Gastroesophageal sphincter (tissue), 3 donors: ENCODE measurements around the gene ALPI.

Experiments
- EP300 ChIP-seq: sonication (generic); formaldehyde crosslinking; IDR thresholded peaks from one replicate; pipeline ENCODE4 v1.6.1; 2017; ENCODE audit warnings: antibody characterized with exemption, mild to moderate bottlenecking
- POLR2A ChIP-seq, 2 donors: fragments of 450-650 bp; IDR thresholded peaks; one replicate each; pipeline ENCODE4 v1.6.1; 2017; ENCODE audit warnings: antibody characterized with exemption in 2 of 2, mild to moderate bottlenecking in 2 of 2, moderate library complexity in 1 of 2
- POLR2AphosphoS5 ChIP-seq: sonication (generic); formaldehyde crosslinking; IDR thresholded peaks from one replicate; pipeline ENCODE4 v1.6.1; 2017; ENCODE audit warnings: antibody characterized with exemption
- TF ChIP-seq, protein P1 (sequence below), 4 experiments: fragments of 200-600 bp in 2 of 4; fragments of 450-650 bp in 2 of 4; sonication (generic) in 1 of 4; IDR thresholded peaks; one replicate each; pipeline ENCODE4 v1.5.1; 2017 to 2019; ENCODE audit warnings: antibody characterized with exemption in 4 of 4, mild to moderate bottlenecking in 2 of 4, moderate library complexity in 2 of 4

DNA sequence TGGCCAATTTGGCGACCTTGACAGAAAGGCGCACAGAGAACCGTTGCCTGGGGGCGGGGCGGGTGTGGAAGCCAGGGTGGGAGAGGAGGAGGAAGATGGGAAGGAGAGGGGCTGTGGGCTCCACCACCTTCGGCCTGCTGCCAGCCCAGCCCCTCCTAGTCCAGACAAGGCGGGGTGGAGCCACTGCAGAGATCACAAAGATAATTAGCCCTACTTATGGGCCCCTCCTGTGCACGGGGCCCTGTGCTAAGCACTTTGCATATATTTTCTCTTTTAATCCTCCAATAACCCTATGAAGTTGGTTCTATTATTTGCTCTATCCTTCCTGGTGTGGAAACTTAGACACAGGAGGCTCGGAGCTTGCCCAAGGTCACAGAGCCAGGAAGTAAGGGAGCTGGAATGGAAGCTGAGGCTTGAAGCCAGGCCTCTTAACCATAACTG lies 45.4 kb downstream of the ALPI start:
- no peak for TF ChIP-seq POLR2A (IDR thresholded peaks at IDR 0.05)
- TF ChIP-seq, protein P1, sequence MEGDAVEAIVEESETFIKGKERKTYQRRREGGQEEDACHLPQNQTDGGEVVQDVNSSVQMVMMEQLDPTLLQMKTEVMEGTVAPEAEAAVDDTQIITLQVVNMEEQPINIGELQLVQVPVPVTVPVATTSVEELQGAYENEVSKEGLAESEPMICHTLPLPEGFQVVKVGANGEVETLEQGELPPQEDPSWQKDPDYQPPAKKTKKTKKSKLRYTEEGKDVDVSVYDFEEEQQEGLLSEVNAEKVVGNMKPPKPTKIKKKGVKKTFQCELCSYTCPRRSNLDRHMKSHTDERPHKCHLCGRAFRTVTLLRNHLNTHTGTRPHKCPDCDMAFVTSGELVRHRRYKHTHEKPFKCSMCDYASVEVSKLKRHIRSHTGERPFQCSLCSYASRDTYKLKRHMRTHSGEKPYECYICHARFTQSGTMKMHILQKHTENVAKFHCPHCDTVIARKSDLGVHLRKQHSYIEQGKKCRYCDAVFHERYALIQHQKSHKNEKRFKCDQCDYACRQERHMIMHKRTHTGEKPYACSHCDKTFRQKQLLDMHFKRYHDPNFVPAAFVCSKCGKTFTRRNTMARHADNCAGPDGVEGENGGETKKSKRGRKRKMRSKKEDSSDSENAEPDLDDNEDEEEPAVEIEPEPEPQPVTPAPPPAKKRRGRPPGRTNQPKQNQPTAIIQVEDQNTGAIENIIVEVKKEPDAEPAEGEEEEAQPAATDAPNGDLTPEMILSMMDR (IDR thresholded peaks at IDR 0.05): no peak
- TF ChIP-seq POLR2AphosphoS5: no peak
- TF ChIP-seq EP300: no peak
